Bronchial epithelial cell (primary cell): Measurements from ENCODE around the gene CACHD1. TPM values are rescaled to one million over a fixed set of nuclear protein-coding genes. Genes with fewer than 3 reads are reported as not detected.

ENCODE experiments used
- DNase-seq: peaks from one replicate; pipeline ENCODE4 v3.0.0-alpha.2; 2010; ENCODE audit warnings: low read depth
- FAIRE-seq: peaks from 2 replicates; lab custom pipeline; 2011; peaks lifted over from hg19 to GRCh38; lab: Jason Lieb, UNC
- H3K27me3 ChIP-seq: 2 replicates; pipeline ENCODE4 v1.5.1; 2011; ENCODE audit warnings: low read length; ENCODE audit not compliant: control insufficient read depth, insufficient read depth
- H3K36me3 ChIP-seq: 2 replicates; pipeline ENCODE4 v1.5.1; 2011; ENCODE audit warnings: low read length; ENCODE audit not compliant: control insufficient read depth, insufficient read depth
- H3K4me3 ChIP-seq: 2 replicates; pipeline ENCODE4 v1.5.1; 2011; ENCODE audit warnings: mild to moderate bottlenecking, low read depth, low read length, control low read depth
- total RNA-seq: library from RNA; depleted of rRNA; stranded (reverse); fragments of >200 nt; gene quantifications from 2 replicates; pipeline ENCODE4 v1.2.1, GENCODE V29; 2014
- TF ChIP-seq, protein P1 (sequence below): IDR thresholded peaks from 2 replicates; pipeline ENCODE4 v1.5.1; 2011; ENCODE audit warnings: mild to moderate bottlenecking, moderate library complexity, low read length, control low read depth, inconsistent platforms; ENCODE audit not compliant: insufficient read depth, severe bottlenecking

Gene CACHD1
- total RNA-seq, 1 donor from 2014 or later, result 1.8 TPM

DNA sequence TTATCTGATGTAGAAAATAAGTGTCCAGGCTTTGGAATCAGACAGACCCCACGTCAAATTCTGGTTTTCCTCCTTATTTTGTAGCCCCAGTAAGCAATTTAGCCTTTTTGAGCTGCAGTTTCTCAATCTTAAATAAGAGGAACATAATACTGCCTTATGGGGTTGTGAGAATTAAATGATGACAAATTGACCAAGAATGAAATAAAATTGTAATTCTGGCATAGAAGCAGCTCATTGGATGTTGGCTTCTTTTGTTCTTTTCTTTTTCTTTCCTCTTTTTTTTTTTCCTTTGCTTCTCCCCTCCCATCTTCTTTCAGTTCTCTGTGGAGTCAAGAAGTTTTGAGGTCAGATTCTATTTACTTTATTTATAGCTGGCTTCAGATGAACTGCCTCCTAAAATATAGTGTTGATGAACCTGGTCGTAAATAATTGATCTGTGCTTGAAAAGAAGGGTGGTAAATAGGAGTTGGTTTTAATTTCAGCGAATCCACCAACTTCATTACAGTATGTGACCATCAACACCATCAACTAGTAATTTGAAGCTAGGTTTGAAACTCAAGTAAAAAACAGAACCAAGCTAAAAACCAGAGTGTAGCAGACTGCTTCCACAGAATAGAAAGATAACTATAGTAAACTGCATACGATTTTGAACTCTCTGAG, 81.1 kb downstream of the CACHD1 start:
- FAIRE-seq (no peak), DNase-seq (no peak)
- Histone ChIP-seq H3K27me3 (no peaks in the 10 kb centered on the region), H3K36me3 (no peaks in the 10 kb centered on the region), H3K4me3 (no peak overlapping the region)
- TF ChIP-seq, protein P1, sequence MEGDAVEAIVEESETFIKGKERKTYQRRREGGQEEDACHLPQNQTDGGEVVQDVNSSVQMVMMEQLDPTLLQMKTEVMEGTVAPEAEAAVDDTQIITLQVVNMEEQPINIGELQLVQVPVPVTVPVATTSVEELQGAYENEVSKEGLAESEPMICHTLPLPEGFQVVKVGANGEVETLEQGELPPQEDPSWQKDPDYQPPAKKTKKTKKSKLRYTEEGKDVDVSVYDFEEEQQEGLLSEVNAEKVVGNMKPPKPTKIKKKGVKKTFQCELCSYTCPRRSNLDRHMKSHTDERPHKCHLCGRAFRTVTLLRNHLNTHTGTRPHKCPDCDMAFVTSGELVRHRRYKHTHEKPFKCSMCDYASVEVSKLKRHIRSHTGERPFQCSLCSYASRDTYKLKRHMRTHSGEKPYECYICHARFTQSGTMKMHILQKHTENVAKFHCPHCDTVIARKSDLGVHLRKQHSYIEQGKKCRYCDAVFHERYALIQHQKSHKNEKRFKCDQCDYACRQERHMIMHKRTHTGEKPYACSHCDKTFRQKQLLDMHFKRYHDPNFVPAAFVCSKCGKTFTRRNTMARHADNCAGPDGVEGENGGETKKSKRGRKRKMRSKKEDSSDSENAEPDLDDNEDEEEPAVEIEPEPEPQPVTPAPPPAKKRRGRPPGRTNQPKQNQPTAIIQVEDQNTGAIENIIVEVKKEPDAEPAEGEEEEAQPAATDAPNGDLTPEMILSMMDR, result no peak

GRCh38 chr1:64553285-64553684, 83.4 kb downstream of the CACHD1 start:
- DNase-seq (peak; percentile 27), FAIRE-seq (no peak)
- Histone ChIP-seq H3K27me3 (no peaks in the 10 kb centered on the region), H3K36me3 (no peaks in the 10 kb centered on the region), H3K4me3 (no peak overlapping the region)
- TF ChIP-seq, protein P1, result no peak

DNA sequence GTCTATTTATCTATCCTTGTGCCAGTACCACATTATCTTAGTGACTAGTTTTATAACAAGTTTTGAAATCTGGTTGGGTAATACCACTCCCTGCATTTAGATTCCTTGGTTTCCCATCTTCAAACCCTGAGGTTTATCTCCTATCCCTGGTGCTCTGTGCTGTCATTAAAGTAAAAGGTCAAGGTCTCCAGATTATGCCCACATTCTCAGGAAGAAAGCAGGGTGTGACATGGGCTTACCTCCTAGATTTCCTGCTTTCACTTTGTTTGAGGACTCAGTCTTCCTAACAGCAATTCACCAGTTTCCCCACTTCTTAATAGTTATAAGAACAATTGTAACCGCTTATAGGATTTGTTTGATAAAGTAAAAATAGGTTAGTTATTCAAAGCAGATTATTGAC, 86.0 kb downstream of the CACHD1 start:
- DNase-seq, result no peak
- TF ChIP-seq, protein P1, result no peak
- Histone ChIP-seq H3K36me3 (no peaks in the 10 kb centered on the region), H3K4me3 (no peak overlapping the region), H3K27me3 (no peaks in the 10 kb centered on the region)
- no peak for FAIRE-seq

DNA sequence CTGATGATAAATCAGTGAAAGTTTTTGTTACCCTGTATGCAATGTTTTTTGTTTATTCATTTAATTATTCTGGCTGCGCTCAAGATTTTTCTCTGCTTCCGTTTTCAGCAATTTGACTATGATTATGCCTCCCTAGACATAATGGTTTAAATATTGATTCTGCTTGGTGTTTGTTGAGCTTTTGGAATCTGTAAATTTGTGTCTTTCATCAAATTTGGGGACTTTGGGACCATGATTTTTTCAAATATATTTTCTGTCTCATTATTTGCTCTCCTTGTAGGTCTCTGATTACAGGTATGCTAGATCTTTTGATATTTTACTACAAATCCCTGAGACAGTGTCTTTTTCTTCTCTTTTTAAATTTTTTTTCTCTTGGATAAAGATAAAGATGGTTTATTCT, 92.1 kb downstream of the CACHD1 start:
- FAIRE-seq (no peak), DNase-seq (no peak)
- TF ChIP-seq, protein P1, result no peak
- H3K27me3 ChIP-seq, result no peaks in the 10 kb centered on the region
- H3K4me3 ChIP-seq, result no peak overlapping the region
- no peaks in the 10 kb centered on the region for H3K36me3 ChIP-seq

DNA sequence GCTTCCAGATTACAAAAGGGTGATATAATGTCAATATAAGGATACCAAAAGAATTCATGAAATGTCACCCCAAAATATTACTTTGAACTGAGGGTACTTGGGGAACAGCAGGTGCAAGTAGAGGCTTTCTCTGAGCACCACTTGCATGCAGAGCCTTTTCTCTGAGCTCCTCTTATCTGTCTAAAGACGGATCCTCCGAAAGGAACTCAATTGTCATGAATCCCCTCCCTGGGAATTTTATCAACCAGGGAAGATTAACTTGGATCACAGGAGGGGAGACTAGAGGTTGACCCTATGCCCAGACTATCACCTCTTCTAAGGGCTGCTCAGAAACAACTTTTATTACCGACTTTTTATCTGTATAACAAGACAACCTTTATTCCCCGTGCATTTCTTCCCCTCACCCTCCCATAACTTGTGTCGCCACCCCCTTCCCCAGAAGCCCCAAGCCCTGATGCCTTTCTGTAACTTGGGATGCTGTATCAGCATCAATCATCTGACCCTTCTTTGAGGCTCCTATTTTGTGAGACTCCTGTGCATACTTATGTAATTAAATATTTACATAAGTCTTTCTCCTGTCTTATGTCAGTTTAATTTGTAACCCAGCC, 94.1 kb downstream of the CACHD1 start:
- TF ChIP-seq, protein P1, result no peak
- H3K4me3 ChIP-seq, result no peak overlapping the region
- FAIRE-seq (no peak), DNase-seq (no peak)
- no peaks in the 10 kb centered on the region for H3K36me3 ChIP-seq
- no peaks in the 10 kb centered on the region for H3K27me3 ChIP-seq
